H1 (cell line): ENCODE measurements around the gene DIP2C. TPM values are rescaled to one million over a fixed set of nuclear protein-coding genes. Genes with fewer than 3 reads are reported as not detected.
A peak's percentile ranks its signal among the peaks of the same experiment; 100 is the strongest.

Source experiments
- CTCF ChIA-PET: fragments of 300-600 bp; sonication (Branson Sonifier 250); formaldehyde crosslinking; loops from one replicate; lab custom pipeline; 2021; ENCODE audit not compliant: partially characterized antibody; lab: Charles Lee
- POLR2A ChIA-PET: fragments of 300-600 bp; sonication (Branson Sonifier 250); formaldehyde crosslinking; loops from one replicate; lab custom pipeline; 2021; ENCODE audit warnings: inconsistent platforms; ENCODE audit not compliant: partially characterized antibody; lab: Charles Lee
- DNase-seq, 2 experiments: peaks; one replicate each; pipeline versions ENCODE4 v3.0.0 to v3.0.0-alpha.2; 2010 to 2022; ENCODE audit warnings: low spot score in 2 of 2, low read depth in 1 of 2, mixed read lengths in 1 of 2
- FAIRE-seq: peaks from 2 replicates; lab custom pipeline; 2011; peaks lifted over from hg19 to GRCh38; lab: Jason Lieb, UNC
- H2AFZ ChIP-seq: 2 replicates; pipeline ENCODE4 v1.8.1; 2012; ENCODE audit warnings: low read length, inconsistent platforms
- H2AK5ac ChIP-seq: 2 replicates; pipeline ENCODE4 v1.6.1; 2013; ENCODE audit warnings: low read depth, low read length
- H2BK120ac ChIP-seq: replicated peaks from 2 replicates; pipeline ENCODE3; 2013; ENCODE audit warnings: low read depth, low read length, inconsistent platforms
- H2BK12ac ChIP-seq: 2 replicates; pipeline ENCODE4 v1.6.1; 2013; ENCODE audit warnings: low read depth, low read length
- H2BK15ac ChIP-seq: 2 replicates; pipeline ENCODE4 v1.6.1; 2013; ENCODE audit warnings: low read length
- H2BK20ac ChIP-seq: 2 replicates; pipeline ENCODE4 v1.6.1; 2013; ENCODE audit warnings: low read length
- H2BK5ac ChIP-seq: 2 replicates; pipeline ENCODE4 v1.6.1; 2013; ENCODE audit warnings: low read depth, low read length
- H3K14ac ChIP-seq: 2 replicates; pipeline ENCODE4 v1.6.1; 2013; ENCODE audit warnings: inconsistent platforms; ENCODE audit not compliant: insufficient read length
- H3K18ac ChIP-seq: 2 replicates; pipeline ENCODE4 v1.6.1; 2013; ENCODE audit warnings: low read length; ENCODE audit errors: extremely low read depth
- H3K23ac ChIP-seq: 2 replicates; pipeline ENCODE4 v1.6.1; 2013; ENCODE audit warnings: inconsistent platforms; ENCODE audit not compliant: insufficient read length
- H3K23me2 ChIP-seq: 2 replicates; pipeline ENCODE4 v1.6.1; 2013; ENCODE audit warnings: low read depth, low read length
- H3K27ac ChIP-seq: 2 replicates; pipeline ENCODE4 v1.6.1; 2011; ENCODE audit warnings: low read depth, low read length, inconsistent platforms
- H3K27me3 ChIP-seq, 4 experiments: replicated peaks in 1 of 4; 1 replicate in 1 of 4; 2 replicates in 3 of 4; pipeline versions ENCODE4 v1.6.1 to v1.8.1; 2011 to 2013; ENCODE audit warnings: low read length in 3 of 4, mild to moderate bottlenecking in 3 of 4, inconsistent platforms in 2 of 4, mixed read lengths in 2 of 4, moderate library complexity in 1 of 4; ENCODE audit not compliant: control insufficient read depth in 3 of 4, insufficient read depth in 3 of 4; ENCODE audit errors: extremely low read depth in 1 of 4
- H3K36me3 ChIP-seq, 4 experiments: 2 replicates each; pipeline versions ENCODE4 v1.6.1 to v1.8.1; 2011 to 2013; ENCODE audit warnings: mild to moderate bottlenecking in 4 of 4, low read length in 3 of 4, moderate library complexity in 2 of 4, control low read depth in 1 of 4, inconsistent platforms in 1 of 4; ENCODE audit not compliant: insufficient read depth in 4 of 4, control insufficient read depth in 2 of 4
- H3K4ac ChIP-seq: replicated peaks from 2 replicates; pipeline ENCODE3; 2013; ENCODE audit warnings: low read length, low read depth, mixed read lengths, inconsistent platforms; ENCODE audit not compliant: insufficient read length
- H3K4me1 ChIP-seq, 4 experiments: replicated peaks in 1 of 4; 1 replicate in 1 of 4; 2 replicates in 3 of 4; pipeline versions ENCODE4 v1.6.1 to v1.8.1; 2011 to 2013; ENCODE audit warnings: low read length in 3 of 4, inconsistent platforms in 2 of 4, mixed read lengths in 1 of 4; ENCODE audit not compliant: insufficient read depth in 4 of 4, control insufficient read depth in 3 of 4
- H3K4me2 ChIP-seq, 2 experiments: 2 replicates each; pipeline versions ENCODE4 v1.6.1 to v1.8.1; 2011 to 2013; ENCODE audit warnings: low read depth in 2 of 2, low read length in 2 of 2, control low read depth in 1 of 2, inconsistent platforms in 1 of 2, mild to moderate bottlenecking in 1 of 2; ENCODE audit not compliant: insufficient read depth in 1 of 2
- H3K4me3 ChIP-seq, 4 experiments: fragments of 200-600, 300-600 bp in 1 of 4; sonication (generic), shearing (Covaris generic), sonication (Bioruptor Twin) in 1 of 4; 2 replicates each; pipeline versions ENCODE4 v1.5.1 to v1.8.1; 2011 to 2016; ENCODE audit warnings: low read length in 4 of 4, low read depth in 3 of 4, control low read depth in 2 of 4, inconsistent platforms in 2 of 4, mild to moderate bottlenecking in 2 of 4, mixed read lengths in 1 of 4, moderate library complexity in 1 of 4; ENCODE audit not compliant: insufficient read depth in 2 of 4; ENCODE audit errors: extremely low read depth in 1 of 4
- H3K56ac ChIP-seq: replicated peaks from 2 replicates; pipeline ENCODE3; 2013; ENCODE audit warnings: low read depth, mild to moderate bottlenecking, mixed read lengths, low read length, inconsistent platforms; ENCODE audit not compliant: insufficient read length
- H3K79me1 ChIP-seq: 2 replicates; pipeline ENCODE4 v1.6.1; 2013; ENCODE audit warnings: low read depth, low read length, control low read depth
- H3K79me2 ChIP-seq, 2 experiments: 2 replicates each; pipeline versions ENCODE4 v1.6.1 to v1.8.1; 2012 to 2013; ENCODE audit warnings: low read length in 2 of 2, mild to moderate bottlenecking in 2 of 2, inconsistent platforms in 1 of 2; ENCODE audit not compliant: insufficient read depth in 2 of 2, control insufficient read depth in 1 of 2
- H3K9ac ChIP-seq, 4 experiments: replicated peaks in 1 of 4; 1 replicate in 1 of 4; 2 replicates in 3 of 4; pipeline versions ENCODE4 v1.6.1 to v1.8.1; 2011 to 2013; ENCODE audit warnings: low read depth in 3 of 4, low read length in 3 of 4, control low read depth in 2 of 4, mild to moderate bottlenecking in 2 of 4, moderate library complexity in 2 of 4, inconsistent platforms in 1 of 4; ENCODE audit errors: extremely low read depth in 1 of 4
- H3K9me3 ChIP-seq, 2 experiments: 2 replicates each; pipeline versions ENCODE4 v1.6.1 to v1.8.1; 2012 to 2013; ENCODE audit warnings: mild to moderate bottlenecking in 2 of 2, moderate library complexity in 2 of 2, control low read depth in 1 of 2, inconsistent platforms in 1 of 2, low read depth in 1 of 2, low read length in 1 of 2, mixed read lengths in 1 of 2; ENCODE audit not compliant: insufficient read depth in 2 of 2
- H4K20me1 ChIP-seq, 2 experiments: replicated peaks in 1 of 2; 2 replicates each; pipeline versions ENCODE3 to v1.8.1; 2011 to 2013; ENCODE audit warnings: inconsistent platforms in 2 of 2, low read length in 2 of 2, mild to moderate bottlenecking in 1 of 2; ENCODE audit not compliant: insufficient read depth in 2 of 2, control insufficient read depth in 1 of 2
- H4K5ac ChIP-seq: 2 replicates; pipeline ENCODE4 v1.6.1; 2013; ENCODE audit warnings: low read length, low read depth, mixed read lengths, inconsistent platforms; ENCODE audit not compliant: insufficient read length
- H4K8ac ChIP-seq: 2 replicates; pipeline ENCODE4 v1.8.0; 2013; ENCODE audit warnings: mild to moderate bottlenecking, moderate library complexity, low read length, inconsistent platforms; ENCODE audit not compliant: insufficient read depth; ENCODE audit errors: extremely low read depth
- H4K91ac ChIP-seq: replicated peaks from 2 replicates; pipeline ENCODE3; 2013; ENCODE audit warnings: low read length, mixed read lengths, inconsistent platforms; ENCODE audit not compliant: insufficient read length
- JUND ChIP-seq: IDR thresholded peaks from 2 replicates; pipeline ENCODE4 v1.6.1; 2011; ENCODE audit warnings: mild to moderate bottlenecking, improper control_type of control experiment, low read length
- KDM4A ChIP-seq: IDR thresholded peaks from one replicate; pipeline ENCODE4 v1.7.1; 2012; ENCODE audit warnings: low read depth, mild to moderate bottlenecking, moderate library complexity, low read length, inconsistent platforms; ENCODE audit not compliant: severe bottlenecking
- SP1 ChIP-seq: IDR thresholded peaks from 2 replicates; pipeline ENCODE4 v1.6.1; 2011; ENCODE audit warnings: low read depth, low read length
- WGBS, 2 experiments: shearing (Covaris generic) in 1 of 2; methylation state at CpG; one replicate each; pipeline versions ENCODE4 v1.1.6 to v1.1.7; 2013 to 2015; ENCODE audit warnings: low lambda C conversion rate in 2 of 2, mixed read lengths in 2 of 2, inconsistent platforms in 1 of 2, low coverage in 1 of 2, missing lambda C conversion rate in 1 of 2; ENCODE audit not compliant: insufficient replicate concordance in 2 of 2, insufficient coverage in 1 of 2, insufficient read length in 1 of 2; ENCODE audit errors: extremely low coverage in 1 of 2, missing lambda C conversion rate in 1 of 2; 5-methylcytosine and 5-hydroxymethylcytosine counted together
- polyA plus RNA-seq, 7 experiments: library from polyadenylated mRNA; depleted of rRNA in 3 of 7; stranded (reverse) in 5 of 7; unstranded in 2 of 7; fragments of >200 nt in 5 of 7; fragments of 200-250 nt in 2 of 7; gene quantifications; 1 replicate in 5 of 7; 2 replicates in 1 of 7; 4 replicates in 1 of 7; pipeline versions ENCODE4 v1.2.1 to v1.2.3, GENCODE V29; 2011 to 2013; ENCODE audit warnings: missing spikeins in 2 of 7, mixed read lengths in 2 of 7
- total RNA-seq: library from RNA; stranded (reverse); fragmentation: NEBNext Ultra II Directional; extraction: Animal tissue kit (Norgen Biotek cat#: 25700); gene quantifications from 2 replicates; pipeline ENCODE4 v1.2.1, GENCODE V29; 2021

The DIP2C gene
- total and polyA plus RNA-seq, 2 of the 8 experiments (the other 6 are each of a cell fraction or from before 2014, with no cell fraction given) = 3.8 to 9.3 TPM

DNA sequence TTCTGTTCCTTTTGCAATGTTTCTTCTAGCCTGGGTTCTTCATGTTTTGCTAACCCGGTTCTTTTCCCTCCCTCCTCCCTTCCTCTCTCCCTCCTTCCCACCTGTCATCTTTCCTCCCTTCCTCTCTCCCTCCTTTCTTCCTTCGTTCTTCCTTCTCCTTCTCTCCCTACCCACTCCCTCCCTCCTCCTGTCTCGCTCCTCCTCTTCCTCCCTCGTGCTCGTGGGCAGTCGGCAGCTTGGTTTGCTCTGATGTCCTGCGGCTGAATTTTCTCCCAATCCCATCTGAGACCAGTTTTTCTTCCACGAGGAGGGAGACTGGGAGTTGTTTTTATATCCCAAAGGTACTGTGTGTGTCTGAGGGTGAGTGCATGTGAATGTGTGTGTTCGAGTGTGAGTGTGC, 43.6 kb upstream of the DIP2C start:
- Histone ChIP-seq H2BK5ac (no peak overlapping the region; the same call in 1 of the 2 replicates), H3K14ac (no peak overlapping the region), H2BK20ac (0 out of 2 replicates have a peak overlapping the region, but pooled peaks have one; percentile 64), H3K56ac (no peak overlapping the region), H3K4me3 (no peak overlapping the region), H3K79me2 (no peaks in the 10 kb centered on the region; a peak in 1 of 4 replicates), H4K20me1 (no peaks in the 10 kb centered on the region), H2AK5ac (peak overlapping the region; percentile 99), H4K8ac (no peak overlapping the region), H3K4ac (no peak overlapping the region), H4K91ac (peak overlapping the region; percentile 88), H2BK12ac (peak overlapping the region; percentile 99), H3K36me3 (no peaks in the 10 kb centered on the region), H3K79me1 (no peaks in the 10 kb centered on the region), H2BK15ac (no peak overlapping the region), H2BK120ac (no peak overlapping the region), H3K9me3 (peaks cover 0 to 3% of the 10 kb centered on the region in 2 experiments; a peak in 1 of 4 replicates), H3K27ac (no peak overlapping the region), H3K4me2 (no peak overlapping the region), H4K5ac (no peak overlapping the region), H3K23me2 (no peaks in the 10 kb centered on the region; the same call in 1 of the 2 replicates), H3K4me1 (no peaks in the 10 kb centered on the region), H3K18ac (no peak overlapping the region; the same call in 1 of the 2 replicates), H2AFZ (no peak overlapping the region), H3K27me3 (no peaks in the 10 kb centered on the region), H3K23ac (no peak overlapping the region), H3K9ac (no peak overlapping the region)
- whole genome bisulfite sequencing, 2 experiments = 71% methylated on average over 9 of the region's 9 CpGs; no CpG with 5 or more reads in 1 of the 2 experiments
- FAIRE-seq (no peak), DNase-seq (no peak)
- ChIA-PET CTCF (no interaction called here), POLR2A (no interaction called here)
- TF ChIP-seq KDM4A (no peak), SP1 (no peak), JUND (no peak)
